Activated CD4-positive, CD25-positive, alpha-beta regulatory T cell treated with anti-CD3 and anti-CD28 coated beads, Interleukin-2, amount 50 U/mL, for 72 hours (primary cell): Measurements from ENCODE around the gene PCDHA7.
"Not testable (repeated sequence)": the region's sequence is repeated elsewhere in the genome, so short reads cannot be mapped to it uniquely, and the experiment has no call there.

ENCODE experiments used
- DNase-seq: peaks from one replicate; pipeline ENCODE4 v3.0.0; 2021

PCDHA7 gene

DNA sequence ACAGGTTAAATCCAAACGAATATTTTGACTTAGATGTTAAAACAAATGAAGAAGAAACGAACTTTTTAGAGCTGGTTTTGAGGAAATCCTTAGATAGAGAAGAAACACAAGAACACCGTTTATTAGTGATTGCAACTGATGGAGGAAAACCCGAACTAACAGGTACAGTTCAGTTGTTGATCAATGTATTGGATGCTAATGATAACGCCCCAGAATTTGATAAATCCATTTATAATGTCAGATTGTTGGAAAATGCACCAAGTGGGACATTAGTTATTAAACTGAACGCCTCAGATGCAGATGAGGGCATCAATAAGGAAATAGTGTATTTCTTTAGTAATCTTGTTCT lies 11.8 kb upstream of the PCDHA7 start:
- no peak for DNase-seq

DNA sequence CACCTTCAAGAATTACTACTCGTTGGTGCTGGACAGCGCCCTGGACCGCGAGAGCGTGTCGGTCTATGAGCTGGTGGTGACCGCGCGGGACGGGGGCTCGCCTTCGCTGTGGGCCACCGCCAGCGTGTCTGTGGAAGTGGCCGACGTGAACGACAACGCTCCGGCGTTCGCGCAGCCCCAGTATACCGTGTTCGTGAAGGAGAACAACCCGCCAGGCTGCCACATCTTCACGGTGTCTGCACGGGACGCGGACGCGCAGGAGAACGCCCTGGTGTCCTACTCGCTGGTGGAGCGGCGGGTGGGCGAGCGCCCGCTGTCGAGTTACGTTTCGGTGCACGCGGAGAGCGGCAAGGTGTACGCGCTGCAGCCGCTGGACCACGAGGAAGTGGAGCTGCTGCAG lies 11.1 kb upstream of the PCDHA7 start:
- not testable (repeated sequence) for DNase-seq

GRCh38 chr5:140823475-140823874 lies 10.6 kb upstream of the PCDHA7 start:
- no peak for DNase-seq

DNA sequence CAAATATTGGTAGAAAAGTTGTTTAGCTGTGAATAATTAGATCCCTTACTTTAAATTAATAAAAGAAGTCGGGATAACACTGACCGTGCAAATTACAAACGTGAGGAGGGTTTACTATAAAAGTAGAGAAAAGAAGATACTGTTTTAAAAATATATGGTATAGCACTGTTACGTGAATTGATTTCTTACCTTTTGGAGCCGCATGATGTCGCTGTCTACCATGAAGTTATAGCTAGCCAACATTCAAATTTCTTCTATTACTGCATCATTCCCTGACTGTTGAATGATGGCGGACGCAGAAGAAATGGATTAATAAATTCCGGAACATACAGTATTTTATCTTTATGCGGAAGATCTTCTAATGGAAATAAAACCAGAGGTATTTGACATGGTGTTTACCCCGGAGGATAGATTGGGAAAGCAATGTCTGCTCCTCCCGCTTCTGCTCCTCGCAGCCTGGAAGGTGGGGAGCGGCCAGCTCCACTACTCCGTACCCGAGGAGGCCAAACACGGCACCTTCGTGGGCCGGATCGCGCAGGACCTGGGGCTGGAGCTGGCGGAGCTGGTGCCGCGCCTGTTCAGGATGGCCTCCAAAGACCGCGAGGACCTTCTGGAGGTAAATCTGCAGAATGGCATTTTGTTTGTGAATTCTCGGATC lies 6.2 kb upstream of the PCDHA7 start, which contains the start of gene PCDHA6:
Gene PCDHA6, plus strand, starts transcription at position 257 of the 658 bp plus-strand sequence. Its CDS starts 132 bp downstream, at position 389.
- DNase-seq: no peak

DNA sequence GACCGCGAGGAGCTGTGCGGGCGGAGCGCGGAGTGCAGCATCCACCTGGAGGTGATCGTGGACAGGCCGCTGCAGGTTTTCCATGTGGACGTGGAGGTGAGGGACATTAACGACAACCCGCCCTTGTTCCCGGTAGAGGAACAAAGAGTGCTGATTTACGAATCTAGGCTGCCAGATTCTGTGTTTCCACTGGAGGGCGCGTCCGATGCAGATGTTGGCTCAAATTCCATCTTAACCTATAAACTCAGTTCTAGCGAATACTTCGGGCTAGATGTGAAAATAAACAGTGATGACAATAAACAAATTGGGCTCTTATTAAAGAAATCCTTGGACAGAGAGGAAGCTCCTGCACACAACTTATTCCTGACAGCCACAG lies 5.7 kb upstream of the PCDHA7 start:
- DNase-seq: no peak

- not testable (repeated sequence) for DNase-seq
These were observed 4.3 kb upstream of the PCDHA7 start for GRCh38 chr5:140829511-140830501.

- not testable (repeated sequence) for DNase-seq
These were observed 455 bp downstream of the PCDHA7 start for GRCh38 chr5:140834439-140835008.

DNA sequence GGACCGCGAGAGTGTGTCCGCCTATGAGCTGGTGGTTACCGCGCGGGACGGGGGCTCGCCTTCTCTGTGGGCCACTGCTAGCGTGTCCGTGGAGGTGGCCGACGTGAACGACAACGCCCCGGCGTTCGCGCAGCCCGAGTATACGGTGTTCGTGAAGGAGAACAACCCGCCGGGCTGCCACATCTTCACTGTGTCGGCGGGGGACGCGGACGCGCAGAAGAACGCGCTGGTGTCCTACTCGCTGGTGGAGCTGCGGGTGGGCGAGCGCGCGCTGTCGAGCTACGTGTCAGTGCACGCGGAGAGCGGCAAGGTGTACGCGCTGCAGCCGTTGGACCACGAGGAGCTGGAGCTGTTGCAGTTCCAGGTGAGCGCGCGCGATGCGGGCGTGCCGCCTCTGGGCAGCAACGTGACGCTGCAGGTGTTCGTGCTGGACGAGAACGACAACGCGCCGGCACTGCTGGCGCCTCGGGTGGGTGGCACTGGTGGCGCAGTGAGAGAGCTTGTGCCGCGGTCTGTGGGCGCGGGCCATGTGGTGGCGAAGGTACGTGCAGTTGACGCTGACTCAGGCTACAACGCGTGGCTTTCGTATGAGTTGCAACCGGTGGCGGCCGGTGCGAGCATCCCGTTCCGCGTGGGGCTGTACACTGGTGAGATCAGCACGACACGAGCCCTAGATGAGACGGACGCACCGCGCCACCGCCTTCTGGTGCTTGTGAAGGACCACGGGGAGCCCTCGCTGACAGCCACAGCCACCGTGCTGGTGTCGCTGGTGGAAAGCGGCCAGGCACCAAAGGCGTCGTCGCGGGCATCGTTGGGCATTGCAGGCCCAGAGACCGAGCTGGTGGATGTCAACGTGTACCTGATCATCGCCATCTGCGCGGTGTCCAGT lies 1.8 kb downstream of the PCDHA7 start:
- DNase-seq: no peak

- no peak for DNase-seq
These were observed 7.2 kb downstream of the PCDHA7 start, which contains the start of gene PCDHA8 for GRCh38 chr5:140840978-140841962. Gene PCDHA8, plus strand, starts transcription at chr5:140841187. Its CDS starts 135 bp downstream, at chr5:140841322.

DNA sequence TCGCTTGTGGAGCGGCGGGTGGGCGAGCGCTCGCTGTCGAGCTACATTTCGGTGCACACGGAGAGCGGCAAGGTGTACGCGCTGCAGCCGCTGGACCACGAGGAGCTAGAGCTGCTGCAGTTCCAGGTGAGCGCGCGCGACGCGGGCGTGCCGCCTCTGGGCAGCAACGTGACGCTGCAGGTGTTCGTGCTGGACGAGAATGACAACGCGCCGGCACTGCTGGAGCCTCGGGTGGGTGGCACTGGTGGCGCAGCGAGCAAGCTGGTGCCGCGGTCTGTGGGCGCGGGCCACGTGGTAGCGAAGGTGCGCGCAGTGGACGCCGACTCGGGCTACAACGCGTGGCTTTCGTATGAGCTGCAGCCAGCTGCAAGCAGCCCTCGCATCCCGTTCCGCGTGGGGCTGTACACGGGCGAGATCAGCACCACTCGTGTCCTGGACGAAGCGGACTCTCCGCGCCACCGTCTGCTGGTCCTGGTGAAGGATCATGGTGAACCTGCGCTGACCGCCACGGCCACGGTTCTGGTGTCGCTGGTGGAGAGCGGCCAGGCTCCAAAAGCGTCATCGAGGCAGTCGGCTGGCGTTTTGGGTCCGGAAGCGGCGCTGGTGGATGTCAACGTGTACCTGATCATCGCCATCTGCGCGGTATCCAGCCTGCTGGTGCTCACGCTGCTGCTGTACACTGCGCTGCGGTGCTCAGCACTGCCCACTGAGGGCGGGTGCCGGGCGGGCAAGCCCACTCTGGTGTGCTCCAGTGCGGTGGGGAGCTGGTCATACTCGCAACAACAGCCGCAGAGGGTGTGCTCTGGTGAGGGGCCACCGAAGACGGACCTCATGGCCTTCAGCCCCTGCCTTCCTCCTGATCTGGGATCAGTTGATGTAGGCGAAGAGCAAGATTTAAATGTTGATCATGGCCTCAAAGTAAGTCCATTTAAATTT lies 9.0 kb downstream of the PCDHA7 start:
- DNase-seq: no peak

GRCh38 chr5:140848139-140849102 lies 14.4 kb downstream of the PCDHA7 start, which contains the start of gene PCDHA9:
Gene PCDHA9, plus strand, starts transcription at chr5:140848382. Its CDS starts 114 bp downstream, at chr5:140848496.
- not testable (repeated sequence) for DNase-seq

DNA sequence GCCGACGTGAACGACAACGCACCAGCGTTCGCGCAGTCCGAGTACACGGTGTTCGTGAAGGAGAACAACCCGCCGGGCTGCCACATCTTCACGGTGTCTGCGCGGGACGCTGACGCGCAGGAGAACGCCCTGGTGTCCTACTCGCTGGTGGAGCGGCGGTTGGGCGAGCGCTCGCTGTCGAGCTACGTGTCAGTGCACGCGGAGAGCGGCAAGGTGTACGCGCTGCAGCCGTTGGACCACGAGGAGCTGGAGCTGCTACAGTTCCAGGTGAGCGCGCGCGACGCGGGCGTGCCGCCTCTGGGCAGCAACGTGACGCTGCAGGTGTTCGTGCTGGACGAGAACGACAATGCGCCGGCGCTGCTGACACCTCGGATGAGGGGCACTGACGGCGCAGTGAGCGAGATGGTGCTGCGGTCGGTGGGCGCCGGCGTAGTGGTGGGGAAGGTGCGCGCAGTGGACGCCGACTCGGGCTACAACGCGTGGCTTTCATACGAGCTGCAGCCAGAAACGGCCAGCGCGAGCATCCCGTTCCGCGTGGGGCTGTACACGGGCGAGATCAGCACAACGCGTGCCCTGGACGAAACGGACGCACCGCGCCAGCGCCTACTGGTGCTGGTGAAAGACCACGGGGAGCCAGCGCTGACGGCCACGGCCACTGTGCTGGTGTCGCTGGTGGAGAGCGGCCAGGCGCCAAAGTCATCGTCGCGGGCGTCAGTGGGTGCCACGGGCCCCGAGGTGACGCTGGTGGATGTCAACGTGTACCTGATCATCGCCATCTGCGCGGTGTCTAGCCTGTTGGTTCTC lies 16.0 kb downstream of the PCDHA7 start:
- not testable (repeated sequence) for DNase-seq

DNA sequence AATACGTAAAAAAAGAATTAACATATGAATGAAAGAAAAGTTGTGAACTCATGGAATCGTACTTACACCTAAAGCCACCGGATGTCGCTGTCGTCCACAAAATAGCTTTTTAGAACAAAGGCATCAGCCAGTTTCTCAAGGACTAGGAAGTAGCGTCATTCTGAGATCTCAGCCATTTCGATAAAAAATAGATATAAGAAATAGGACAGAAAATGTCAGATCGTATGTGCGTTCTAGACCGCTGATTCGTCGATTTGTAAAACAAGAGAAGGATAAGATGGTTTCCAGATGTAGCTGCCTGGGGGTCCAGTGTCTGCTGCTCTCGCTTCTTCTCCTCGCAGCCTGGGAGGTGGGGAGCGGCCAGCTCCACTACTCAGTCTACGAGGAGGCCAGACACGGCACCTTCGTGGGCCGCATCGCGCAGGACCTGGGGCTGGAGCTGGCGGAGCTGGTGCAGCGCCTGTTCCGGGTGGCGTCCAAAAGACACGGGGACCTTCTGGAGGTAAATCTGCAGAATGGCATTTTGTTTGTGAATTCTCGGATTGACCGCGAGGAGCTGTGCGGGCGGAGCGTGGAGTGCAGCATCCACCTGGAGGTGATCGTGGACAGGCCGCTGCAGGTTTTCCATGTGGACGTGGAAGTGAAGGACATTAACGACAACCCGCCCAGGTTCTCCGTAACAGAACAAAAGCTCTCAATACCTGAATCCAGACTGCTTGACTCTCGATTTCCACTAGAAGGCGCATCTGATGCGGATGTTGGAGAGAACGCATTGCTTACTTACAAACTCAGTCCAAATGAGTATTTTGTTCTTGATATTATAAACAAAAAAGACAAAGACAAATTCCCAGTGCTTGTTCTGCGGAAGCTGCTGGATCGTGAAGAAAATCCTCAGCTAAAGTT lies 22.0 kb downstream of the PCDHA7 start, which contains the start of gene PCDHA10:
Gene PCDHA10, plus strand, starts transcription at position 126 of the 903 bp plus-strand sequence. Its CDS starts 152 bp downstream, at position 278.
- no peak for DNase-seq

DNA sequence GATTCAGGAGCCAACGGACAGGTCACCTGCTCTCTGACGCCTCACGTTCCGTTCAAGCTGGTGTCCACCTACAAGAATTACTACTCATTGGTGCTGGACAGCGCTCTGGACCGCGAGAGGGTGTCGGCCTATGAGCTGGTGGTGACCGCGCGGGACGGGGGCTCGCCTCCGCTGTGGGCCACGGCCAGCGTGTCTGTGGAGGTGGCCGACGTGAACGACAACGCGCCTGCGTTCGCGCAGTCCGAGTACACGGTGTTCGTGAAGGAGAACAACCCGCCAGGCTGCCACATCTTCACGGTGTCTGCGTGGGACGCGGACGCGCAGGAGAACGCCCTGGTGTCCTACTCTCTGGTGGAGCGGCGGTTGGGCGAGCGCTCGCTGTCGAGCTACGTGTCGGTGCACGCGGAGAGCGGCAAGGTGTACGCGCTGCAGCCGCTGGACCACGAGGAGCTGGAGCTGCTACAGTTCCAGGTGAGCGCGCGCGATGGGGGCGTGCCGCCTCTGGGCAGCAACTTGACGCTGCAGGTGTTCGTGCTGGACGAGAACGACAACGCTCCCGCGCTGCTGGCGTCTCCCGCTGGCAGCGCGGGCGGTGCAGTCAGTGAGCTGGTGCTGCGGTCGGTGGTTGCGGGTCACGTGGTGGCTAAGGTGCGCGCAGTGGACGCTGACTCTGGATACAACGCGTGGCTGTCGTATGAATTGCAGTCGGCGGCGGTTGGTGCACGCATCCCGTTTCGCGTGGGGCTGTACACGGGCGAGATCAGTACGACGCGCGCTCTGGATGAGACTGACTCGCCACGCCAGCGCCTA lies 23.3 kb downstream of the PCDHA7 start:
- DNase-seq: no peak

GRCh38 chr5:140857987-140858240 lies 23.8 kb downstream of the PCDHA7 start:
- no peak for DNase-seq
